GM23248 (cell line): ENCODE measurements around the gene FCGR1A.
"Not testable (repeated sequence)": the region's sequence is repeated elsewhere in the genome, so short reads cannot be mapped to it uniquely, and the experiment has no call there.

ENCODE experiments used
- EZH2 ChIP-seq: fragments of 200-600 bp; sonication (generic); IDR thresholded peaks from 2 replicates; pipeline ENCODE4 v1.6.1; 2018; ENCODE audit warnings: antibody characterized with exemption, mild to moderate bottlenecking; ENCODE audit not compliant: insufficient read depth, poor library complexity, severe bottlenecking
- EZH2phosphoT487 ChIP-seq: fragments of 200-600 bp; sonication (generic); IDR thresholded peaks from 2 replicates; pipeline ENCODE4 v1.6.1; 2018; ENCODE audit warnings: antibody characterized with exemption, moderate library complexity, mild to moderate bottlenecking, low read depth; ENCODE audit not compliant: insufficient read depth

DNA sequence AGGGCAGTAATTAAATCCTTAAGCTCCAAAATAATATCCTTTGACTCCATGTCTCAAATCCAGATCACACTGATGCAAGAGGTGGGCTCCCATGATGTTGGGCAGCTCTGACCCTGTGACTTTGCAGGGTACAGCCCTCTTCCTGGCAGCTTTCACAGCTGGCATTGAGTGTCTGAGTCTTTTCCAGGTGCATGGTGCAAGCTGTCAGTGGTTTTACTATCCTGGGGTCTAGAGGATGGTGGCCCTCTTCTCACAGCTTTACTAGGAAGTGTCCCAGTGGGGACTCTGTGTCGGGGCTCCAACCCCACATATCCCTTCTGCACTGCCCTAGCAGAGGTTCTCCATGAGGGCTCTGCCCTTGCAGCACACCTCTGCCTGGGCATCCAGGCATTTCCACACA lies 16.3 kb upstream of the FCGR1A start:
- TF ChIP-seq EZH2, EZH2phosphoT487: not testable (repeated sequence)
